GM21723 (cell line): Measurements from ENCODE around the gene FRS2.
"Not testable (repeated sequence)": the region's sequence is repeated elsewhere in the genome, so short reads cannot be mapped to it uniquely, and the experiment has no call there.

Experiments
- ATAC-seq: cut with Tn5 transposase; IDR thresholded peaks from one replicate; pipeline ENCODE4 v1.9.1; 2021; ENCODE audit warnings: mild to moderate bottlenecking, moderate library complexity; ENCODE audit not compliant: unreplicated experiment

The FRS2 gene

GRCh38 chr12:69575346-69575745 lies 105.2 kb downstream of the FRS2 start:
- no peak for ATAC-seq

- ATAC-seq = no peak
Measured at GRCh38 chr12:69578283-69578682, 108.1 kb downstream of the FRS2 start.

- ATAC-seq = no peak
Measured at GRCh38 chr12:69579029-69579428, 108.8 kb downstream of the FRS2 start.

- ATAC-seq = no peak
Measured at GRCh38 chr12:69580074-69580473, 109.9 kb downstream of the FRS2 start.

- no peak for ATAC-seq
Measured at GRCh38 chr12:69583203-69583602, 113.0 kb downstream of the FRS2 start.

DNA sequence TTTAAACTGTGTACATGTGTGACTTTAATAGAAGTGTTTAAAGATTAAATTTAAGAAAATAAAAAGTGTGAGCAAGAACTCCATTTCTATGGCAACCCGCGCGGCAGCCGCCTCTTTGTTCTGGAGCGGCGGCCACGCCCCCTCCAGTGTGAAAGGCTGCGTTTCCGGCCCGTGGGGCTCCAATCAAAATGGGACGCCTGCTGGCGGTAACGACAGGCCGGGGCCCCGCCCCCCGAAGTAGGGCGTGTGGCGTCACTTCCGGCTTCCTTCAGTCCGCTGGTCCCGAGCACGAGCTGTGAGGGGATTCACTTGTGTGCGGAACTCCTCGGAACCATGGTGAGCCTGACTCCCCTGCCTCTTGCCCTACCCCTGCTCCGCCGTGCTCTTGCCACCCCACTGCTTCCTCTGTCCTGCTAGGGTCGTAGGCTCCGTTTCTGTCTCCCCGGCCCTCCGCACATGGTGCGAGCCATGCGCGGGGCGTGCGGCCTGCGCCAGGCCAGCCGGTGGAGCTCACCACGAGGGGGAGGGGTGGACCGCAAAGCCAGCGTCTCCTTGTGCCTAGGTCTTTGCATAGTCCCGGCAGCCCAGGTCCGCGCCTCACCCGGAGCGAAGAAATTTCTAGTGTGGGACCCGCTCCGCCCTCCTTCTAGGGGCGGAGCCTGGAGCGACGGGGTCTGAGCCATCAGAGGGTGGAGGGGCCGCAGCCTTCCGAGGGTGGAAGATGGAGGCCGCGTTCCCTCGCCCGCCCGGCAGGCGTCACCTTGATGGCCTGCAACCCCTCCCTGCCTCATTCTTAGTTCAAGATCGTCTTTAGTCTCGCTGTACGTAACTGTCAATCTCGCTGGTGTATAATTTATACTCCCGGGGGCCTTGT lies 115.2 kb downstream of the FRS2 start, which contains the start of gene CCT2:
CCT2 (plus strand) TSS at position 271 of the 874 bp plus-strand sequence; CDS start at position 334, 63 bp downstream.
- peak; percentile 98 for ATAC-seq

GRCh38 chr12:69588527-69588926 lies 118.3 kb downstream of the FRS2 start:
- no peak for ATAC-seq

DNA sequence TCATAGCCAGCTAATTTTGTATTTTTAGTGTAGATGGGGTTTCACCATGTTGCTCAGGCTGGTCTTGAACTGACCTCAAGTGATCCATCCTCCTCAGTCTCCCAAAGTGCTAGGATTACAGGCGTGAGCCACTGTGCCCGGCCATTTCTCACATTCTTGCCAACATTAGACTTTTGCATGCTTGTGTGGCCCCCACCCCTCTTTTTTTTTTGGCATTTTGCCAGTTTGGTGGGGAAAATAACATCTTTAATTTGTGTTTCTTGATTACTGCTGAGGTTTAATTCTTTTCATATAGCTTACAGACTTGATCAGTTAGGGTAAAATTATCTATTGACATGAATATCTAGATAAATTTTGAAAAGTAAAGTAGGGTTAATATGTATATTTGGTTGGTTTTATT lies 118.9 kb downstream of the FRS2 start:
- no peak for ATAC-seq

DNA sequence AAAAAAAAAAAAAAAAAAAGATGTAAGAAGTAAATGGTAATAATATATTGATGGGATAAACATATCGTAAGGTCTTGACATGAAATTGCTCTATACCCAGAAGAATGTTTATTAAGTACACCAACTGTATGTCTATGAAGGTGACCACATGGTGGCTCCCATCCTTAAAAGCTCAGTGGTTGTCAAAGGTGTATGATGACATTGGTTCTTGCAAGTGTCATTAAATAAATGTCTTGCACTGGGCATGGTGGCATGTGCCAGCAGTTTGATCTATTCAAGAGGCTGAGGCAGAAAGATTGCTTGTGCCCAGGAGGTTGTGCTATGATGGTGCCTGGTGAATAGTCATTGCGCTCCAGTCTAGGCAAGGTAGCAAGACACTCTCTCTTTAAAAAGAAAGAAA lies 125.5 kb downstream of the FRS2 start:
- no peak for ATAC-seq

- no peak for ATAC-seq
Measured at GRCh38 chr12:69598174-69598753, 128.1 kb downstream of the FRS2 start.

DNA sequence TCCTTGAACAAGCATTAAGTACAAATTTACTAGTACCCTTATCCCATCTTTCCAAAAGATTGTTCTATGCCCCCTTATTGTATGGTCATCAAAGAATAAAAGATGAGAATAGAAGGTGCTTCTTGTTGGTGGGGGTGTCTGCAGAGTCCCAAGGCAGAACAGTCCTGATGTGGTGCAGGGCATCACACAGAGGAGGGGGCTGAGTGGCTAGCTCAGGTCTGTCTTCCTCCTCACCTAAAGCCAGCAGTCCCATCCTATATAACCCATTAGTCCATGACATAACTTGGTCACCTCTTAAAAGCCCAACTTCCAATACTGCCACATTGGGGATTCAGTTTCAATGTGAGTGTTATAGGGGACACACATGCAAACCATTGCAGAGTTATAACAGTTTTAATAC lies 130.6 kb downstream of the FRS2 start:
- no peak for ATAC-seq

GRCh38 chr12:69601962-69602685 lies 131.9 kb downstream of the FRS2 start:
- no peak for ATAC-seq

- ATAC-seq = no peak
Measured at GRCh38 chr12:69602954-69603353, 132.8 kb downstream of the FRS2 start.

DNA sequence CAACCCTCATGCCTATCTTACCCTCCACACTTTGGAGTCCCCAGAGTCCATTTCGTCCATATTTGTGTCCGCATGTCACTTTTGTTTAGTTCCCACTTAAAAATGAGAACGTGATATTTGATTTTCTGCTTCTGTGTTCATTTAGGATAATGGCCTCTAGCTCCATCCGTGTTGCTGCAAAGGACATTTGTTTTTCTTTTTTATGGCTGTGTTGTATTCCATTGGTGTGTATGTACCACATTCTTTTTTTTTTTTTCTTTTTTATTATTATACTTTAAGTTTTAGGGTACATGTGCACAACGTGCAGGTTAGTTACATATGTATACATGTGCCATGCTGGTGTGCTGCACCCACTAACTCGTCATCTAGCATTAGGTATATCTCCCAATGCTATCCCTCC lies 133.4 kb downstream of the FRS2 start:
- not testable (repeated sequence) for ATAC-seq

DNA sequence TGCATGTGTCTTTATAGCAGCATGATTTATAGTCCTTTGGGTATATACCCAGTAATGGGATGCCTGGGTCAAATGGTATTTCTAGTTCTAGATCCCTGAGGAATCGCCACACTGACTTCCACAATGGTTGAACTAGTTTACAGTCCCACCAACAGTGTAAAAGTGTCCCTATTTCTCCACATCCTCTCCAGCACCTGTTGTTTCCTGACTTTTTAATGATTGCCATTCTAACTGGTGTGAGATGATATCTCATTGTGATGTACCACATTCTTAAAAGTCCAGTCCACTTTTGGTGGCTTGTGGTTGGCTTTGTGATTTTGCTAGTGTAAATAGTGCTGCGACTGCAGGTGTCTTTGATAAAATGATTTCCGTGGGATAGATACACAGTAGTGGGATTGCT lies 134.1 kb downstream of the FRS2 start:
- not testable (repeated sequence) for ATAC-seq

GRCh38 chr12:69608114-69608513 lies 137.9 kb downstream of the FRS2 start:
- ATAC-seq = no peak

- no peak for ATAC-seq
Measured at GRCh38 chr12:69610126-69610525, 139.9 kb downstream of the FRS2 start.

- no peak for ATAC-seq
Measured at GRCh38 chr12:69610729-69611128, 140.5 kb downstream of the FRS2 start, which contains the start of gene LRRC10. Gene LRRC10, minus strand, starts transcription at chr12:69610907. Its CDS starts 69 bp downstream, at chr12:69610838.

- ATAC-seq = no peak
Measured at GRCh38 chr12:69613351-69613750, 143.2 kb downstream of the FRS2 start.

DNA sequence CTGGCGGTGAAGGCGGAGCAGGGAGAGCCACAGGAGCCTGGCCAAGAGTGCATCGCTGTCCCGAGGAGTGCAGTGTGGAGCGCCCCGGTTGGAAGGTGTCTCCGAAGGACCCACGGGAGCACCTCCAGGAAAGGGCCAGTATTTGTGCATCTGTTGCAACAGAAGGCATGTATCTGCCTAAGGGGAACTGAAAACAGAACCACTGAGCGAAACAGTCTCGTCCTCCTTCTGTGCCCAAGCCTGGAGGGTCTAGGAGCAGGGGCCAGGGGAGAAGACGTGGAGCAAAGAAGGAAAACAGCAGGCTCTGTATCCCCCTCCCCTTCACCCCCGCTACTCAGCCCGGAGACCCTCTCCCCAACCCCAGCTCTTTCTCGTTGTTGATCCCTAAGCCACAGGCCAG lies 145.8 kb downstream of the FRS2 start:
- no peak for ATAC-seq

DNA sequence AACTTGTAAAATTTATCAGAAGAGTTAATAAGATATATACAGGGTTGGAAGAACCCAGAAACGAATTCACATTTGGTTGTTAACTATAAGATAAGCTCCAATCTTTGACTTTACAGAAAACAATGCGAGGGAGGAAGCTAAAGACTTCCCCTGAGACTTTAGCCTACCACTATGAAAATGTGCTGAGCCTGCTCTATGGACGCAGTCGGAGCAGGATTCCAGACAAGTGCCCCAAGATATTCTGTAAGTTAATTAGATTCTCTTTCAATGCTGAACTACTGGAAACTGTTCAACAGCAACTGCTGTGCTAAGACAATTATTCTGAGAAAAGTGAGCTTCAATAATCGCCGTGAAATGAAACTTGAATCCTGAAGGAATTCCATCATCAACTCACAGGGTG lies 148.9 kb downstream of the FRS2 start:
- ATAC-seq = no peak

GRCh38 chr12:69620077-69620476 lies 149.9 kb downstream of the FRS2 start:
- no peak for ATAC-seq
